IPS-NIHi7 (cell line): ENCODE measurements around the gene TPD52L2.

ENCODE experiments used
- DNase-seq: peaks from one replicate; pipeline ENCODE4 v3.0.0; 2012; ENCODE audit warnings: mixed read lengths; ENCODE audit errors: extremely low spot score

TPD52L2 gene

GRCh38 chr20:63932606-63933160 lies 67.6 kb downstream of the TPD52L2 start:
- DNase-seq, result no peak

GRCh38 chr20:63933646-63934045 lies 68.6 kb downstream of the TPD52L2 start:
- no peak for DNase-seq

- DNase-seq, result peak; percentile 75
Observed at GRCh38 chr20:63934271-63935068, 69.4 kb downstream of the TPD52L2 start.

GRCh38 chr20:63935447-63935846 lies 70.4 kb downstream of the TPD52L2 start:
- no peak for DNase-seq

- DNase-seq, result no peak
Observed at GRCh38 chr20:63937596-63937995, 72.5 kb downstream of the TPD52L2 start.

GRCh38 chr20:63939061-63939935 lies 74.2 kb downstream of the TPD52L2 start:
- peak; percentile 35 for DNase-seq

- peak; percentile 31 for DNase-seq
Observed at GRCh38 chr20:63940071-63940471, 75.0 kb downstream of the TPD52L2 start.

GRCh38 chr20:63940472-63941266 lies 75.6 kb downstream of the TPD52L2 start:
- no peak for DNase-seq
